Activated naive CD8-positive, alpha-beta T cell (primary cell): ENCODE data around the gene MEX3D.
"Not testable (repeated sequence)": the region's sequence is repeated elsewhere in the genome, so short reads cannot be mapped to it uniquely, and the experiment has no call there.

Source experiments
- H3K27ac Mint-ChIP-seq: one replicate; pipeline ENCODE4 v1.8.0; 2021; ENCODE audit warnings: mixed read lengths
- H3K27me3 Mint-ChIP-seq: one replicate; pipeline ENCODE4 v1.8.0; 2021; ENCODE audit warnings: mixed read lengths
- H3K36me3 Mint-ChIP-seq: one replicate; pipeline ENCODE4 v1.8.0; 2021; ENCODE audit warnings: mixed read lengths
- H3K4me1 Mint-ChIP-seq: one replicate; pipeline ENCODE4 v1.8.0; 2021; ENCODE audit warnings: low read depth, mixed read lengths
- H3K4me3 Mint-ChIP-seq: one replicate; pipeline ENCODE4 v1.8.0; 2021; ENCODE audit warnings: mild to moderate bottlenecking, mixed read lengths
- H3K9me3 Mint-ChIP-seq: one replicate; pipeline ENCODE4 v1.8.0; 2021; ENCODE audit warnings: low read depth, mixed read lengths

MEX3D gene

DNA sequence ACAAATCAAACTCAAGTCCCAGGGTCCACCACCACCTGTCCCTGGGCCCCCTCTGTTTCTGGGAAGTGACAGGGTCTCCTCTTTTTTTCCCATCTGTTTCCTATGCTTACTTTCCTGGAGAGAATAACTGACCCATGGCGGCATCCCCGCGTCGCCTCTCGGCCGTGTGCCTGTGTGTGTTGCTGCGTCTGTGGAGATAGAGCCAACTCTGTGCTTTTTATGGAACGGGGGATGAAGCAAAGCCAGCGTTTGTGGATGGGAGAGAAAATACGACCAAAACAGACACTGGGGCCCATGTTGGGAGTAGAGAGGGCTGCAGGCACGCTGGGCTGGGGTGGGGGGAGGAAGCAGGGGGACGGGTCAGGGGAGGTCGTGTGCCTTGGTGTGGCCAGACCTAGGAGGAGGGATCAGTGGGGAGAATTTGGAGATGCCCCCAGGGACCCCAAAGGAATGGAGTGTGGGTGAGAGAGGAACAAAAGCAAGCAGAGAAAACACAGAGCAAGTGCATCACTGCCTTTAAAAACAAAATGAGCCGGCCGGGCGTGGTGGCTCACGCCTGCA is 27.7 kb downstream of the MEX3D start:
- H3K27ac Mint-ChIP-seq: no peak overlapping the region
- no peaks in the 10 kb centered on the region for H3K36me3 Mint-ChIP-seq
- no peak overlapping the region for H3K4me3 Mint-ChIP-seq
- H3K4me1 Mint-ChIP-seq: no peaks in the 10 kb centered on the region
- no peaks in the 10 kb centered on the region for H3K9me3 Mint-ChIP-seq
- H3K27me3 Mint-ChIP-seq: peaks cover 6% of the 10 kb centered on the region

GRCh38 chr19:1539749-1540148 is 28.4 kb downstream of the MEX3D start:
- not testable (repeated sequence) for H3K36me3 Mint-ChIP-seq, H3K9me3 Mint-ChIP-seq, H3K27ac Mint-ChIP-seq, H3K27me3 Mint-ChIP-seq, H3K4me3 Mint-ChIP-seq, H3K4me1 Mint-ChIP-seq

- Mint-ChIP-seq H3K27me3 (peaks cover 8% of the 10 kb centered on the region), H3K4me3 (no peak overlapping the region), H3K9me3 (no peaks in the 10 kb centered on the region), H3K27ac (no peak overlapping the region), H3K4me1 (no peaks in the 10 kb centered on the region), H3K36me3 (no peaks in the 10 kb centered on the region)
Measured at GRCh38 chr19:1538978-1539377, 29.1 kb downstream of the MEX3D start.

- H3K27me3 Mint-ChIP-seq, H3K36me3 Mint-ChIP-seq, H3K27ac Mint-ChIP-seq, H3K4me3 Mint-ChIP-seq, H3K4me1 Mint-ChIP-seq, H3K9me3 Mint-ChIP-seq: not testable (repeated sequence)
Measured at GRCh38 chr19:1535699-1536098, 32.4 kb downstream of the MEX3D start.

DNA sequence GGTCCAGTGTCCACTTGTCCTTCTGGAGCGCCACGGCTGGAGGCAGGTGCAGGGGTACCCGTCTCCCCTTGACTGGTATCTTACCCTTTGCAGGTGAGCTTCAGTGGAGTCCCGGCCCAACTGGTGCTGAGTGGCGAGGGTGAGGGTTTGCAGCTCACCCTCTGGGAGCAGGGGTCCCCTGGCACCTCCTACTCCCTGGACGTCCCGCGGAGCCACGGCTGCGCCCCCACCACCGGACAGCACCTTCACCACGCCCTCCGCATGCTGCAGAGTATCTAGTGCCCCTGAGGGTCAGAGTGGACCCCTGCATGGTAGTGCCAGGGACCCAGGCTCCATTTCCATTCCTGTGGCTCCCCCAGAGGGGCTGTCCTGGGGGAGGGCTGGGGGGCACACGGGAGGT is 33.2 kb downstream of the MEX3D start:
- H3K36me3 Mint-ChIP-seq: no peaks in the 10 kb centered on the region
- no peaks in the 10 kb centered on the region for H3K4me1 Mint-ChIP-seq
- H3K27ac Mint-ChIP-seq: no peak overlapping the region
- H3K4me3 Mint-ChIP-seq: no peak overlapping the region
- H3K27me3 Mint-ChIP-seq: peaks cover 3% of the 10 kb centered on the region
- H3K9me3 Mint-ChIP-seq: no peaks in the 10 kb centered on the region

- Mint-ChIP-seq H3K4me1 (no peaks in the 10 kb centered on the region), H3K27ac (no peak overlapping the region), H3K27me3 (peaks cover 3% of the 10 kb centered on the region), H3K9me3 (no peaks in the 10 kb centered on the region), H3K4me3 (no peak overlapping the region), H3K36me3 (no peaks in the 10 kb centered on the region)
Measured at GRCh38 chr19:1533510-1534150, 34.5 kb downstream of the MEX3D start.

- no peak overlapping the region for H3K27ac Mint-ChIP-seq
- no peaks in the 10 kb centered on the region for H3K9me3 Mint-ChIP-seq
- H3K4me1 Mint-ChIP-seq: no peaks in the 10 kb centered on the region
- H3K4me3 Mint-ChIP-seq: no peak overlapping the region
- H3K36me3 Mint-ChIP-seq: no peaks in the 10 kb centered on the region
- H3K27me3 Mint-ChIP-seq: peaks cover 3% of the 10 kb centered on the region
Measured at GRCh38 chr19:1532003-1532402, 36.1 kb downstream of the MEX3D start.

GRCh38 chr19:1531587-1531986 is 36.5 kb downstream of the MEX3D start:
- H3K27me3 Mint-ChIP-seq: peaks cover 3% of the 10 kb centered on the region
- no peaks in the 10 kb centered on the region for H3K36me3 Mint-ChIP-seq
- H3K9me3 Mint-ChIP-seq: no peaks in the 10 kb centered on the region
- no peak overlapping the region for H3K4me3 Mint-ChIP-seq
- H3K4me1 Mint-ChIP-seq: no peaks in the 10 kb centered on the region
- H3K27ac Mint-ChIP-seq: no peak overlapping the region

GRCh38 chr19:1530856-1531255 is 37.3 kb downstream of the MEX3D start:
- H3K36me3 Mint-ChIP-seq, H3K4me3 Mint-ChIP-seq, H3K9me3 Mint-ChIP-seq, H3K27ac Mint-ChIP-seq, H3K4me1 Mint-ChIP-seq, H3K27me3 Mint-ChIP-seq: not testable (repeated sequence)

DNA sequence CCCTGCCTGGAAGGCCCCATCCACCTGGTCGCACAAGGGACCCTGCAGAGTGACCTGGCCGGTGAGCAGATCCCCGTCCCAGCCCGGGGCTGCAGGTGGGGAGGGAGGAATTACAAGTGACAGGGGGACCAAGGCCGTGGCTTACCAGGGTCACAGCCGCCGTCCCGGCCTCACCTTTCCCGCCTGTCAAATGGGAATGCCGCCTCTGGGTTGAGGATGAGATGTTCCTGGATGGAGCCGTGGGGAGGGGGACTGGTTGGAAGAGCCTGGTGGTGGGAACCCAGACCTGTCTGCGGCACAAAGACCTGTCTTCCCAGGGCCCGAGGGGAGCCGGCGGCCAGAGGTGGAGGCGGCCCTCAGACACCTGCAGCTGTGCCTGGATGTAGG is 38.7 kb downstream of the MEX3D start:
- no peak overlapping the region for H3K4me3 Mint-ChIP-seq
- peaks cover 12% of the 10 kb centered on the region for H3K27me3 Mint-ChIP-seq
- H3K9me3 Mint-ChIP-seq: no peaks in the 10 kb centered on the region
- H3K36me3 Mint-ChIP-seq: no peaks in the 10 kb centered on the region
- no peak overlapping the region for H3K27ac Mint-ChIP-seq
- peaks cover 5% of the 10 kb centered on the region for H3K4me1 Mint-ChIP-seq

- Mint-ChIP-seq H3K36me3 (no peaks in the 10 kb centered on the region), H3K9me3 (no peaks in the 10 kb centered on the region), H3K4me1 (peaks cover 6% of the 10 kb centered on the region), H3K4me3 (no peak overlapping the region), H3K27ac (no peak overlapping the region), H3K27me3 (peaks cover 13% of the 10 kb centered on the region)
Measured at GRCh38 chr19:1528596-1529429, 39.3 kb downstream of the MEX3D start.

GRCh38 chr19:1527650-1528309 is 40.3 kb downstream of the MEX3D start:
- peaks cover 17% of the 10 kb centered on the region for H3K27me3 Mint-ChIP-seq
- H3K36me3 Mint-ChIP-seq: no peaks in the 10 kb centered on the region
- H3K9me3 Mint-ChIP-seq: no peaks in the 10 kb centered on the region
- H3K27ac Mint-ChIP-seq: no peak overlapping the region
- no peak overlapping the region for H3K4me3 Mint-ChIP-seq
- H3K4me1 Mint-ChIP-seq: peaks cover 6% of the 10 kb centered on the region

DNA sequence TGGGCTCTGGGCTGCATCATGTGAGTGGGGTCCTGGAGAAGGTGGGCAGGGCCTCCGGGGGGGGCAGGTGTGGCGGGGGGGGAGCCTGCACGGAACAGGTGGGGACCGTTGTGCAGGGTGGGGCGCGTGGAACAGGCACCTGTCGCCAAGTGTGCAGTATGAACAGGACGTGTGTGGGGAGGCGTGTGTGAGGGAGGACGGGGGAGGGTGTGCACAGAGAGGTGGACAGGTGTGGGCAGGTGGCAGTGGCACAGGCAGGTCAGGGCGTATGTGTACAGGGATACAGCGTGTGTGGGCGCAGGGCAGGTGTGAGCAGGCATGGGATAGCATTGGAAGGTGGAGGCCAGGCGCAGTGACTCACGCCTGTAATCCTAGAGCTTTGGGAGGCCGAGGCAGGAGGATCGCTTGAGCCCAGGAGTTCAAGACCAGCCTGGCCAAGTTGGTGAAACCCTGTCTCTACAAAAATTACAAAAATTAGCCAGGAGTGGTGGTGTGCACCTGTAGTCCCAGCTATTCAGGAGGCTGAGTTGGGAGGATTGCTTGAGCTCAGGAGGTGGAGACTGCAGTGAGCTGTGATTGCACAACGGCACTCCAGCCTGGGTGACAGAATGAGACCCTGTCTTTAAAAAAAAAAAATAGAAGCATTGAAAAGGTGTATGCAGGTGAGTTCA is 41.0 kb downstream of the MEX3D start:
- H3K4me3 Mint-ChIP-seq: no peak overlapping the region
- no peaks in the 10 kb centered on the region for H3K36me3 Mint-ChIP-seq
- no peak overlapping the region for H3K27ac Mint-ChIP-seq
- H3K4me1 Mint-ChIP-seq: peaks cover 6% of the 10 kb centered on the region
- peaks cover 17% of the 10 kb centered on the region for H3K27me3 Mint-ChIP-seq
- H3K9me3 Mint-ChIP-seq: no peaks in the 10 kb centered on the region

GRCh38 chr19:1526066-1526778 is 41.9 kb downstream of the MEX3D start:
- Mint-ChIP-seq H3K9me3 (no peaks in the 10 kb centered on the region), H3K27ac (no peak overlapping the region), H3K36me3 (no peaks in the 10 kb centered on the region), H3K27me3 (peaks cover 16% of the 10 kb centered on the region), H3K4me1 (peaks cover 6% of the 10 kb centered on the region), H3K4me3 (no peak overlapping the region)
